Endodermal cell (in vitro differentiated cells): ENCODE data around the gene ITIH5. TPM values are rescaled to one million over a fixed set of nuclear protein-coding genes. Genes with fewer than 3 reads are reported as not detected.

Source experiments
- DNase-seq: peaks from one replicate; pipeline ENCODE4 v3.0.0-alpha.2; 2017
- H3K27ac ChIP-seq: 2 replicates; pipeline ENCODE4 v1.5.1; 2013; ENCODE audit warnings: mild to moderate bottlenecking, low read depth, low read length, moderate library complexity
- H3K27me3 ChIP-seq: 2 replicates; pipeline ENCODE4 v1.6.1; 2013; ENCODE audit warnings: mild to moderate bottlenecking, low read length, moderate library complexity; ENCODE audit not compliant: insufficient read depth, control insufficient read depth, poor library complexity, severe bottlenecking
- H3K36me3 ChIP-seq: 2 replicates; pipeline ENCODE4 v1.7.0; 2013; ENCODE audit warnings: mild to moderate bottlenecking, low read length, moderate library complexity; ENCODE audit not compliant: control insufficient read depth, insufficient read depth
- H3K4me1 ChIP-seq: one replicate; pipeline ENCODE4 v1.7.0; 2013; ENCODE audit warnings: low read length; ENCODE audit not compliant: control insufficient read depth, insufficient read depth
- H3K4me3 ChIP-seq: 2 replicates; pipeline ENCODE4 v1.5.1; 2013; ENCODE audit warnings: mild to moderate bottlenecking, low read length, moderate library complexity
- H3K9ac ChIP-seq: 2 replicates; pipeline ENCODE4 v1.6.1; 2013; ENCODE audit warnings: mild to moderate bottlenecking, low read length, moderate library complexity; ENCODE audit not compliant: poor library complexity, severe bottlenecking; ENCODE audit errors: extremely low read depth
- H3K9me3 ChIP-seq: 2 replicates; pipeline ENCODE4 v1.6.1; 2013; ENCODE audit warnings: mild to moderate bottlenecking, low read length, moderate library complexity; ENCODE audit not compliant: control insufficient read depth
- H3K27ac Mint-ChIP-seq: 2 replicates; pipeline ENCODE4 v1.8.0; 2020; ENCODE audit warnings: mixed read lengths
- H3K27me3 Mint-ChIP-seq: 2 replicates; pipeline ENCODE4 v1.8.0; 2021; ENCODE audit warnings: mild to moderate bottlenecking, mixed read lengths; ENCODE audit not compliant: insufficient read depth
- H3K36me3 Mint-ChIP-seq: 2 replicates; pipeline ENCODE4 v1.8.0; 2020; ENCODE audit warnings: low read depth, mixed read lengths
- H3K4me1 Mint-ChIP-seq: 2 replicates; pipeline ENCODE4 v1.8.0; 2020; ENCODE audit warnings: mixed read lengths
- H3K4me3 Mint-ChIP-seq: 2 replicates; pipeline ENCODE4 v1.8.0; 2020; ENCODE audit warnings: mild to moderate bottlenecking, moderate library complexity, mixed read lengths
- H3K9me3 Mint-ChIP-seq: 2 replicates; pipeline ENCODE4 v1.8.0; 2020; ENCODE audit warnings: mild to moderate bottlenecking, mixed read lengths
- WGBS, 2 experiments: methylation state at CpG; one replicate each; pipeline versions ENCODE4 v1.1.5 to v1.1.7; 2013; ENCODE audit warnings: missing lambda C conversion rate in 2 of 2, mixed read lengths in 1 of 2; ENCODE audit not compliant: insufficient coverage in 1 of 2, insufficient read length in 1 of 2; 5-methylcytosine and 5-hydroxymethylcytosine counted together
- total RNA-seq, 2 donors: library from RNA; stranded (reverse); fragmentation: NEBNext Ultra II Directional in 1 of 2; extraction: Animal tissue kit (Norgen Biotek cat#: 25700) in 1 of 2; gene quantifications; 2 replicates in 1 of 2; 3 replicates in 1 of 2; pipeline ENCODE4 v1.2.1, GENCODE V29; 2021
- TF ChIP-seq, protein P1 (sequence below): fragments of 200-600 bp; sonication (generic); conservative IDR thresholded peaks from 2 replicates; pipeline ENCODE4 v1.5.0; 2021; ENCODE audit warnings: antibody characterized with exemption, mild to moderate bottlenecking

The ITIH5 gene
- total RNA-seq, 2 donors from 2014 or later: 2.9 to 5.3 TPM

GRCh38 chr10:7642491-7643011 is 24.2 kb downstream of the ITIH5 start:
- Histone ChIP-seq H3K27ac (no peak overlapping the region), H3K27me3 (no peaks in the 10 kb centered on the region), H3K4me1 (no peaks in the 10 kb centered on the region), H3K36me3 (no peaks in the 10 kb centered on the region), H3K4me3 (no peak overlapping the region), H3K9ac (no peak overlapping the region), H3K9me3 (peaks cover 9% of the 10 kb centered on the region)
- Mint-ChIP-seq H3K9me3 (peaks cover 9% of the 10 kb centered on the region), H3K27me3 (peaks cover 6% of the 10 kb centered on the region), H3K4me1 (peaks cover 9% of the 10 kb centered on the region), H3K36me3 (peaks cover 8% of the 10 kb centered on the region), H3K27ac (no peak overlapping the region), H3K4me3 (no peak overlapping the region)
- no peak for DNase-seq
- TF ChIP-seq, protein P1, sequence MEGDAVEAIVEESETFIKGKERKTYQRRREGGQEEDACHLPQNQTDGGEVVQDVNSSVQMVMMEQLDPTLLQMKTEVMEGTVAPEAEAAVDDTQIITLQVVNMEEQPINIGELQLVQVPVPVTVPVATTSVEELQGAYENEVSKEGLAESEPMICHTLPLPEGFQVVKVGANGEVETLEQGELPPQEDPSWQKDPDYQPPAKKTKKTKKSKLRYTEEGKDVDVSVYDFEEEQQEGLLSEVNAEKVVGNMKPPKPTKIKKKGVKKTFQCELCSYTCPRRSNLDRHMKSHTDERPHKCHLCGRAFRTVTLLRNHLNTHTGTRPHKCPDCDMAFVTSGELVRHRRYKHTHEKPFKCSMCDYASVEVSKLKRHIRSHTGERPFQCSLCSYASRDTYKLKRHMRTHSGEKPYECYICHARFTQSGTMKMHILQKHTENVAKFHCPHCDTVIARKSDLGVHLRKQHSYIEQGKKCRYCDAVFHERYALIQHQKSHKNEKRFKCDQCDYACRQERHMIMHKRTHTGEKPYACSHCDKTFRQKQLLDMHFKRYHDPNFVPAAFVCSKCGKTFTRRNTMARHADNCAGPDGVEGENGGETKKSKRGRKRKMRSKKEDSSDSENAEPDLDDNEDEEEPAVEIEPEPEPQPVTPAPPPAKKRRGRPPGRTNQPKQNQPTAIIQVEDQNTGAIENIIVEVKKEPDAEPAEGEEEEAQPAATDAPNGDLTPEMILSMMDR: no peak
- 93 to 94% methylated on average over 3 to 5 of the region's 5 CpGs for WGBS, 2 experiments

- Histone ChIP-seq H3K36me3 (no peaks in the 10 kb centered on the region), H3K9me3 (peaks cover 5% of the 10 kb centered on the region), H3K4me3 (no peak overlapping the region), H3K27ac (no peak overlapping the region), H3K4me1 (no peaks in the 10 kb centered on the region), H3K9ac (no peak overlapping the region), H3K27me3 (no peaks in the 10 kb centered on the region)
- peak; percentile 61 for DNase-seq
- peaks cover 8% of the 10 kb centered on the region for H3K4me1 Mint-ChIP-seq
- H3K36me3 Mint-ChIP-seq: peaks cover 10% of the 10 kb centered on the region
- H3K4me3 Mint-ChIP-seq: no peak overlapping the region
- 56 to 77% methylated on average over 7 of the region's 7 CpGs for WGBS, 2 experiments
- peak overlapping the region; percentile 38 for H3K27ac Mint-ChIP-seq
- TF ChIP-seq, protein P1: no peak
- H3K9me3 Mint-ChIP-seq: peaks cover 11% of the 10 kb centered on the region
- peaks cover 13% of the 10 kb centered on the region for H3K27me3 Mint-ChIP-seq
Observed at GRCh38 chr10:7635408-7636125, 31.2 kb downstream of the ITIH5 start.

- H3K27me3 Mint-ChIP-seq: peaks cover 13% of the 10 kb centered on the region
- H3K9me3 ChIP-seq: peaks cover 5% of the 10 kb centered on the region
- H3K36me3 Mint-ChIP-seq: peaks cover 10% of the 10 kb centered on the region
- H3K9me3 Mint-ChIP-seq: peaks cover 11% of the 10 kb centered on the region
- DNase-seq: no peak
- H3K27ac ChIP-seq: no peak overlapping the region
- H3K4me3 Mint-ChIP-seq: no peak overlapping the region
- H3K27me3 ChIP-seq: no peaks in the 10 kb centered on the region
- H3K4me1 Mint-ChIP-seq: peaks cover 8% of the 10 kb centered on the region
- 94 to 98% methylated on average over 8 to 9 of the region's 10 CpGs for WGBS, 2 experiments
- H3K36me3 ChIP-seq: no peaks in the 10 kb centered on the region
- no peak overlapping the region for H3K27ac Mint-ChIP-seq
- no peak overlapping the region for H3K4me3 ChIP-seq
- H3K9ac ChIP-seq: no peak overlapping the region
- TF ChIP-seq, protein P1: no peak
- H3K4me1 ChIP-seq: no peaks in the 10 kb centered on the region
Observed at GRCh38 chr10:7634142-7634894, 32.4 kb downstream of the ITIH5 start.
